GM19372 (cell line): ENCODE measurements around the gene UGT1A4.
"Not testable (repeated sequence)": the region's sequence is repeated elsewhere in the genome, so short reads cannot be mapped to it uniquely, and the experiment has no call there.

Experiments used
- ATAC-seq: cut with Tn5 transposase; IDR thresholded peaks from one replicate; pipeline ENCODE4 v1.9.1; 2021; ENCODE audit warnings: mild to moderate bottlenecking, low read depth, moderate library complexity; ENCODE audit not compliant: unreplicated experiment

UGT1A4 gene

GRCh38 chr2:233699424-233700027 lies 19.0 kb upstream of the UGT1A4 start:
- ATAC-seq: no peak

GRCh38 chr2:233700028-233700635 lies 18.4 kb upstream of the UGT1A4 start:
- no peak for ATAC-seq

GRCh38 chr2:233700842-233701241 lies 17.7 kb upstream of the UGT1A4 start:
- not testable (repeated sequence) for ATAC-seq

- ATAC-seq: no peak
These were observed 16.3 kb upstream of the UGT1A4 start for GRCh38 chr2:233702238-233702637.

GRCh38 chr2:233705911-233706506 lies 12.5 kb upstream of the UGT1A4 start:
- no peak for ATAC-seq

- ATAC-seq: no peak
These were observed 11.8 kb upstream of the UGT1A4 start for GRCh38 chr2:233706720-233707119.

- ATAC-seq: no peak
These were observed 10.4 kb upstream of the UGT1A4 start for GRCh38 chr2:233707940-233708644.

- no peak for ATAC-seq
These were observed 9.6 kb upstream of the UGT1A4 start for GRCh38 chr2:233708942-233709341.

GRCh38 chr2:233711312-233712008 lies 7.1 kb upstream of the UGT1A4 start:
- ATAC-seq: no peak

- ATAC-seq: no peak
These were observed 5.8 kb upstream of the UGT1A4 start, which contains the start of gene UGT1A5 for GRCh38 chr2:233712611-233713261. UGT1A5 (plus strand) TSS chr2:233712907; CDS start chr2:233712992, 85 bp downstream.

- ATAC-seq: no peak
These were observed 5.3 kb upstream of the UGT1A4 start for GRCh38 chr2:233713262-233713615.

- ATAC-seq: no peak
These were observed 4.4 kb upstream of the UGT1A4 start for GRCh38 chr2:233714121-233714520.

GRCh38 chr2:233728723-233729301 lies 10.3 kb downstream of the UGT1A4 start, which contains the start of gene UGT1A3:
UGT1A3 (plus strand) TSS chr2:233729042; CDS start chr2:233729127, 85 bp downstream.
- ATAC-seq: no peak

GRCh38 chr2:233736868-233737653 lies 18.5 kb downstream of the UGT1A4 start:
- ATAC-seq: not testable (repeated sequence)

- no peak for ATAC-seq
These were observed 22.3 kb downstream of the UGT1A4 start for GRCh38 chr2:233740870-233741269.

- no peak for ATAC-seq
These were observed 25.1 kb downstream of the UGT1A4 start for GRCh38 chr2:233743464-233744259.

- ATAC-seq: no peak
These were observed 26.7 kb downstream of the UGT1A4 start for GRCh38 chr2:233745073-233745755.

GRCh38 chr2:233745838-233746237 lies 27.3 kb downstream of the UGT1A4 start:
- not testable (repeated sequence) for ATAC-seq
